H1 (cell line): ENCODE data around the gene GABBR1.

Experiments used
- POLR2AphosphoS5 ChIP-seq: IDR thresholded peaks from 2 replicates; pipeline ENCODE4 v1.6.1; 2011; ENCODE audit warnings: low read depth, low read length
- SP1 ChIP-seq: IDR thresholded peaks from 2 replicates; pipeline ENCODE4 v1.6.1; 2011; ENCODE audit warnings: low read depth, low read length
- TF ChIP-seq, protein P1 (sequence below), 3 experiments: IDR thresholded peaks; 1 replicate in 2 of 3; 2 replicates in 1 of 3; pipeline versions ENCODE4 v1.5.1 to v1.6.1; 2011; ENCODE audit warnings: low read length in 3 of 3, mild to moderate bottlenecking in 3 of 3, inconsistent platforms in 2 of 3, low read depth in 1 of 3, moderate library complexity in 1 of 3; ENCODE audit not compliant: insufficient read depth in 1 of 3; ENCODE audit errors: control extremely low read depth in 1 of 3

DNA sequence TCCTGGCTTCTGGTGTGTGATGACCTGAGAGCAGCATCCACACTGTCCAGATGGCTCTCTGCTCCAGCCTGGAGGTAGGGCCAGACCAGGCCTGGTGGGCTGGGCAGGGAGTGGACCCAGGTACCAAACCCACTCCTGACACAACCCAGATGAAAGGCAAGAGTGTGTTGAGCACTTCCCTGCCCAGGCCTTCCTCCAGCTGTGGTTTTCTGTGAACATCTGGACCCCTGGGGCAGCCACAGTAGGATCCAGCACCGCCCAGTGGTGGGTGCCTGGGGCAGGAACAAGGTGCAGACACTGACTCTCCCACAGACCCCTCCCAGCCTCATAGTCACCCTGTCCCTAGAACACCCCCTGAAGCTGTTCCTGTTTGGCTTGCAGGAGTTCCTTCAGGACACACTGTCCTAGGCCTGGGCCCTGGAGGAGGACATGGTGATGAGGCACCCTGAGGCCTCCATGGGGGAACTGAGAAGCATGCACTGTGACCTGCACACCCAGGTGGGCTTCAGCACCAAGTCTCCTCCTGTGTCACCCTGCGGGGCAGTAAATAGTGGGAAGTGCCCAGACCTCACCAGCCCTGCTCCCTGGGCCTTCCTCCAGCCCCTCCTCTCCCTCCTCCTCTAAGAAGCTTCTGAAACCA is 102.2 kb downstream of the GABBR1 start:
- TF ChIP-seq SP1 = no peak
- TF ChIP-seq, protein P1, sequence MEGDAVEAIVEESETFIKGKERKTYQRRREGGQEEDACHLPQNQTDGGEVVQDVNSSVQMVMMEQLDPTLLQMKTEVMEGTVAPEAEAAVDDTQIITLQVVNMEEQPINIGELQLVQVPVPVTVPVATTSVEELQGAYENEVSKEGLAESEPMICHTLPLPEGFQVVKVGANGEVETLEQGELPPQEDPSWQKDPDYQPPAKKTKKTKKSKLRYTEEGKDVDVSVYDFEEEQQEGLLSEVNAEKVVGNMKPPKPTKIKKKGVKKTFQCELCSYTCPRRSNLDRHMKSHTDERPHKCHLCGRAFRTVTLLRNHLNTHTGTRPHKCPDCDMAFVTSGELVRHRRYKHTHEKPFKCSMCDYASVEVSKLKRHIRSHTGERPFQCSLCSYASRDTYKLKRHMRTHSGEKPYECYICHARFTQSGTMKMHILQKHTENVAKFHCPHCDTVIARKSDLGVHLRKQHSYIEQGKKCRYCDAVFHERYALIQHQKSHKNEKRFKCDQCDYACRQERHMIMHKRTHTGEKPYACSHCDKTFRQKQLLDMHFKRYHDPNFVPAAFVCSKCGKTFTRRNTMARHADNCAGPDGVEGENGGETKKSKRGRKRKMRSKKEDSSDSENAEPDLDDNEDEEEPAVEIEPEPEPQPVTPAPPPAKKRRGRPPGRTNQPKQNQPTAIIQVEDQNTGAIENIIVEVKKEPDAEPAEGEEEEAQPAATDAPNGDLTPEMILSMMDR (IDR thresholded peaks at IDR 0.05; ENCODE audit: control extremely low read depth in 1 of 3, insufficient read depth in 1 of 3, low read depth in 1 of 3, low read length in 3 of 3) = no peak
- no peak for TF ChIP-seq POLR2AphosphoS5
